Ovary (tissue), 9 donors: ENCODE data around the gene KLC3. TPM values are rescaled to one million over a fixed set of nuclear protein-coding genes. Genes with fewer than 3 reads are reported as not detected.

Source experiments
- DNase-seq, 5 donors: peaks; one replicate each; pipeline ENCODE4 v3.0.0-alpha.2; 2019 to 2020
- H3K27ac ChIP-seq, 2 donors: fragments of 200-600 bp; one replicate each; pipeline versions ENCODE4 v1.5.1 to v1.8.0; 2019 to 2022
- H3K27me3 ChIP-seq: fragments of 200-600 bp; one replicate; pipeline ENCODE4 v1.8.0; 2022
- H3K36me3 ChIP-seq: fragments of 200-600 bp; sonication (generic); one replicate; pipeline ENCODE4 v1.5.1; 2019
- H3K4me1 ChIP-seq: one replicate; pipeline ENCODE4 v1.8.1; 2013; ENCODE audit warnings: mild to moderate bottlenecking, moderate library complexity; ENCODE audit not compliant: insufficient read depth
- H3K4me3 ChIP-seq: fragments of 200-600 bp; sonication (generic); one replicate; pipeline ENCODE4 v1.5.1; 2017
- H3K9me3 ChIP-seq, 2 donors: fragments of 200-600 bp in 1 of 2; sonication (generic) in 1 of 2; one replicate each; pipeline versions ENCODE4 v1.5.1 to v1.8.1; 2013 to 2019; ENCODE audit warnings: mild to moderate bottlenecking in 1 of 2, moderate library complexity in 1 of 2
- EP300 ChIP-seq: sonication (generic); formaldehyde crosslinking; IDR thresholded peaks from one replicate; pipeline ENCODE4 v1.6.1; 2017; ENCODE audit warnings: antibody characterized with exemption
- POLR2A ChIP-seq: fragments of 450-650 bp; IDR thresholded peaks from one replicate; pipeline ENCODE4 v1.6.1; 2017; ENCODE audit warnings: antibody characterized with exemption, mild to moderate bottlenecking, moderate library complexity
- WGBS, 3 donors: extraction: QIAGEN DNeasy Blood & Tissue Kit in 1 of 3; methylation state at CpG; one replicate each; pipeline versions ENCODE4 v1.1.5 to v1.1.7; 2013 to 2017; 5-methylcytosine and 5-hydroxymethylcytosine counted together
- intact Hi-C, 4 donors: fragments of 100-400 bp; cut with DNase I; formaldehyde crosslinking; loops; one replicate each; pipeline versions ENCODE4 v1.11.0 to v1.15.1; 2022 to 2023
- polyA plus RNA-seq, 2 donors: library from polyadenylated mRNA; stranded (reverse); fragments of 200-250 nt in 1 of 2; fragments of 350-450 nt in 1 of 2; fragmentation: Illumina TruSeq in 1 of 2; extraction: RNeasy Lipid Tissue Mini Kit (QIAGEN cat#74804) in 1 of 2; gene quantifications; one replicate each; pipeline ENCODE4 v1.2.3, GENCODE V29; 2013 to 2014
- total RNA-seq, 7 donors: library from RNA; depleted of rRNA in 2 of 7; stranded (reverse); fragments of >200 nt in 2 of 7; fragmentation: NEBNext Ultra II Directional in 3 of 7; extraction: Animal tissue kit (Norgen Biotek cat#: 25700) in 3 of 7; gene quantifications; one replicate each; pipeline versions ENCODE4 v1.1.0 to v1.2.4, GENCODE V29; 2016 to 2023
- TF ChIP-seq, protein P1 (sequence below), 3 donors: fragments of 450-650 bp in 2 of 3; fragments of 200-600 bp in 1 of 3; IDR thresholded peaks; one replicate each; pipeline versions ENCODE4 v1.5.1 to v1.8.0; 2016 to 2022; ENCODE audit warnings: antibody characterized with exemption in 3 of 3, mild to moderate bottlenecking in 1 of 3
- donor health status: DM: no; HTN: no; CAD: no; lungs with moderate emphysema.
- donor health status: DM: no; HTN: no; CAD: no.
- donor health status: Bipolar disorder and iron deficiency.
- donor health status: DM: yes; HTN: yes; CAD: no.
- donor health status: DM: no; HTN: no; CAD: no.
- donor health status: DM: yes; HTN: yes; CAD: no.

The KLC3 gene
- total and polyA plus RNA-seq, 9 donors: 0.30 to 7.1 (median 0.36) TPM; not detected in 5

DNA sequence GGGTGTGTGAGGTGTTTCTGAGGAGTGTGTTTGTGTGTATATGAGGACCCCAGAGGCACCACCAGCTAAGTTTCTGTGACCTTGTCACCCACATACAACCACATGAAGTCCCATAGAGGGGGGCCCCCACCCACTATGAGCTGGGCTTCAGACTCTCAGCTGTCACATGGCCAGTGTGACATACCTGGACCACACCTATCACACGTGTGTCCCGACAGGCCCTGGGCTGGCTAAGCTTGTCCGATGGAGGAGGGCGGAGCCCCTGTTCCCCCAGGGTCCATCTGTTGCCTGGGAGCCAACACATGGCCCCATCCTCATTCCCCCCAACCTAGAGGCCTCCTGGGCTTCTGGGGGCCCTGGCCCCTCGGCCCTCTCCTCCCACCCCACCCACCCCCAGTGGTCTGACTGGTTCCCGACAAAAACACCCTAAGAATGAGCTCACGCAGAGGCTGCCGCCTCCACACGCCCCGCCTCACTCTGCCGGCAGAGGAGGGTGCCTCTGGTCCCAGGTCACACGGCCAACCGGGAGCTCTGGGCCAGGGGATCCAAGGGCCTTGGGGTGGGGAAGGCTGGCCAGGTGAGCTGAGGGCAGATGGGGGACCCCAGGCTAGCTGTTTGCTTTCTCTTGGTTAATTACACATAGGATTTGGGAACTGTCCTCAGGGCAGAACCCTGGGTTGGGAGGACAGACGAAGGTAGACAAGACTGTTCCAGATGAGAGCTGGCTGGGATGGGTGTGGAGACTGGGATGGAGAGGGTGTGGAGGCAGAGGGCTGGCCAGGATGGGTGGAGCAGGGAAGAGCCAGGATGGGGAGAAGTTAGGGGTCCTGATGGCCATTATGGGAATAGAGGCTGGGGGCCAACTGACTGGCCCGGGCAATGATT, 4.3 kb downstream of the KLC3 start:
- Histone ChIP-seq H3K4me1 (no peaks in the 10 kb centered on the region), H3K36me3 (no peaks in the 10 kb centered on the region), H3K27me3 (peaks cover 2% of the 10 kb centered on the region), H3K27ac (no peak overlapping the region), H3K4me3 (no peak overlapping the region), H3K9me3 (no peaks in the 10 kb centered on the region)
- intact Hi-C loops: no loop called here
- 42 to 48% (median 46%) methylated on average over 14 to 15 of the region's 15 CpGs for WGBS, 3 donors
- no peak for TF ChIP-seq EP300
- TF ChIP-seq, protein P1, sequence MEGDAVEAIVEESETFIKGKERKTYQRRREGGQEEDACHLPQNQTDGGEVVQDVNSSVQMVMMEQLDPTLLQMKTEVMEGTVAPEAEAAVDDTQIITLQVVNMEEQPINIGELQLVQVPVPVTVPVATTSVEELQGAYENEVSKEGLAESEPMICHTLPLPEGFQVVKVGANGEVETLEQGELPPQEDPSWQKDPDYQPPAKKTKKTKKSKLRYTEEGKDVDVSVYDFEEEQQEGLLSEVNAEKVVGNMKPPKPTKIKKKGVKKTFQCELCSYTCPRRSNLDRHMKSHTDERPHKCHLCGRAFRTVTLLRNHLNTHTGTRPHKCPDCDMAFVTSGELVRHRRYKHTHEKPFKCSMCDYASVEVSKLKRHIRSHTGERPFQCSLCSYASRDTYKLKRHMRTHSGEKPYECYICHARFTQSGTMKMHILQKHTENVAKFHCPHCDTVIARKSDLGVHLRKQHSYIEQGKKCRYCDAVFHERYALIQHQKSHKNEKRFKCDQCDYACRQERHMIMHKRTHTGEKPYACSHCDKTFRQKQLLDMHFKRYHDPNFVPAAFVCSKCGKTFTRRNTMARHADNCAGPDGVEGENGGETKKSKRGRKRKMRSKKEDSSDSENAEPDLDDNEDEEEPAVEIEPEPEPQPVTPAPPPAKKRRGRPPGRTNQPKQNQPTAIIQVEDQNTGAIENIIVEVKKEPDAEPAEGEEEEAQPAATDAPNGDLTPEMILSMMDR (IDR thresholded peaks at IDR 0.05): no peak
- TF ChIP-seq POLR2A: no peak
- no peak for DNase-seq

DNA sequence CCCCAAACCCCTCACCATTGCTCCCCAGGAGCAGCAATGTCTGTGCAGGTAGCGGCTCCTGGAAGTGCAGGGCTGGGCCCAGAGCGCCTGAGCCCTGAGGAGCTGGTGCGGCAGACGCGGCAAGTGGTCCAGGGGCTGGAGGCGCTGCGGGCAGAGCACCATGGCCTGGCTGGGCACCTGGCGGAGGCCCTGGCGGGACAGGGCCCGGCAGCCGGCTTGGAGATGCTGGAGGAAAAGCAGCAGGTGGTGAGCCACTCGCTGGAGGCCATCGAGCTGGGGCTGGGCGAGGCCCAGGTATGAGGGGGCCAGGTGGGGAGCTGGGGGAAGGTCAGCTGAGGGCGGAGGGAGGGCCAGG, 4.9 kb downstream of the KLC3 start:
- H3K27me3 ChIP-seq: peaks cover 2% of the 10 kb centered on the region
- no peak for TF ChIP-seq EP300
- TF ChIP-seq, protein P1 (IDR thresholded peaks at IDR 0.05): no peak
- TF ChIP-seq POLR2A: no peak
- no peak overlapping the region for H3K4me3 ChIP-seq
- intact Hi-C loops: no loop called here
- no peaks in the 10 kb centered on the region for H3K4me1 ChIP-seq
- H3K36me3 ChIP-seq: no peaks in the 10 kb centered on the region
- H3K27ac ChIP-seq: no peak overlapping the region
- WGBS, 3 donors: 80 to 82% (median 81%) methylated on average over 15 of the region's 15 CpGs
- H3K9me3 ChIP-seq: no peaks in the 10 kb centered on the region
- no peak for DNase-seq

DNA sequence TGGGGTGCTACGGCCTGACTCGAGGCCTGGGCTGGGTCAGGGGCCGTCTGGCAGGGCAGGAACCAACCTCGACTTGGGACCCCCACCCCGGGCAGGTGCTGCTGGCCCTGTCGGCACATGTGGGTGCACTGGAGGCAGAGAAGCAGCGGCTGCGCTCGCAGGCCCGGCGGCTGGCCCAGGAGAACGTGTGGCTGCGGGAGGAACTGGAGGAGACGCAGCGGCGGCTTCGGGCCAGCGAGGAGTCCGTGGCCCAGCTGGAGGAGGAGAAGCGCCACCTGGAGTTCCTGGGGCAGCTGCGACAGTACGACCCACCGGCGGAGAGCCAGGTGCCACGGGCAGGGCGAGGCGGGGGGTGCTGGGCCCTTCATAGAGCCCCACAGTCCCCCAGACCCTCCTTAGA, 5.9 kb downstream of the KLC3 start:
- no peak for DNase-seq
- Histone ChIP-seq H3K4me1 (no peaks in the 10 kb centered on the region), H3K4me3 (no peak overlapping the region), H3K9me3 (no peaks in the 10 kb centered on the region), H3K27me3 (peaks cover 2% of the 10 kb centered on the region), H3K27ac (no peak overlapping the region), H3K36me3 (no peaks in the 10 kb centered on the region)
- no peak for TF ChIP-seq EP300
- TF ChIP-seq, protein P1 (IDR thresholded peaks at IDR 0.05): no peak
- no peak for TF ChIP-seq POLR2A
- 13 to 30% (median 14%) methylated on average over 12 to 27 of the region's 27 CpGs for WGBS, 3 donors
- intact Hi-C loops: no loop called here

DNA sequence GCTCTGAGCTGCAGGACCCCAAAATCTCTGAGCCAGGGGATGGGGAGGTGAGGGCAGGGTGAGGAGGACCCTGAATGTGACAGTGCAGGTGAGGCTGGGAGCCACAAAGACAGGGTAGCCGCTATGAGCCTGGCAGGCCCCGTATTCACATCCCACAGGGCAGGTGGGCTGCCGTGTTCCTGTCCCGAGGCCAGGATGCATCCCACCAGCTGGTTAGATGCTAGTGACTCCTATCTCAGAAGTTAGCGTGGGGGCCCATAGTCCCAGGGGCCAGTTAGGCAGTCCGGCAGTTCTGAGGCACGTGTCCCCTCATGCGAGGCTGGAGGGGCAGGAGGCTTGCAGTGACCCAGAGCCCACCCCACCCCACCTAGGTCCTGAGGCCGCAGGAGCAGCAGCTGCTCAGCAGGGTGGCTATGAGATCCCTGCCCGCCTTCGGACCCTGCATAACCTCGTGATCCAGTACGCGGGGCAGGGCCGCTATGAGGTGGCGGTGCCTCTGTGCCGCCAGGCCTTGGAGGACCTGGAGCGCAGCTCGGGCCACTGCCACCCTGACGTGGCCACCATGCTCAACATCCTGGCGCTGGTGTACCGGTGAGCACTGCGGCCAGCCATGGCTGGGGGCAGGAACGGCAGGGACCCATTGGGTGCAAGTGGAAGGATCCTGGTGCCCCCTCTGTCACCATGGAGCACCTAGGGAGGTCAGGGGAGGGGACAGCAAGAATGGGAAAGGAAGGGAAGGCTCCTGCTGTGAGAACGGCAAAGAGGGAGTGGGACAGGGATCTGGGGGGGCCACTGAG, 7.2 kb downstream of the KLC3 start:
- H3K9me3 ChIP-seq: no peaks in the 10 kb centered on the region
- peaks cover 2% of the 10 kb centered on the region for H3K27me3 ChIP-seq
- no peak overlapping the region for H3K27ac ChIP-seq
- WGBS, 3 donors: 48 to 58% (median 50%) methylated on average over 25 of the region's 25 CpGs
- no peak overlapping the region for H3K4me3 ChIP-seq
- DNase-seq: no peak
- TF ChIP-seq EP300 (no peak), POLR2A (no peak)
- TF ChIP-seq, protein P1 (IDR thresholded peaks at IDR 0.05): no peak
- H3K36me3 ChIP-seq: no peaks in the 10 kb centered on the region
- no peaks in the 10 kb centered on the region for H3K4me1 ChIP-seq
- intact Hi-C loops: no loop called here
